GM21576 (cell line): ENCODE data around the gene FGFRL1.

Source experiments
- ATAC-seq: cut with Tn5 transposase; IDR thresholded peaks from one replicate; pipeline ENCODE4 v1.9.1; 2021; ENCODE audit warnings: mild to moderate bottlenecking, moderate library complexity; ENCODE audit not compliant: unreplicated experiment

The FGFRL1 gene

DNA sequence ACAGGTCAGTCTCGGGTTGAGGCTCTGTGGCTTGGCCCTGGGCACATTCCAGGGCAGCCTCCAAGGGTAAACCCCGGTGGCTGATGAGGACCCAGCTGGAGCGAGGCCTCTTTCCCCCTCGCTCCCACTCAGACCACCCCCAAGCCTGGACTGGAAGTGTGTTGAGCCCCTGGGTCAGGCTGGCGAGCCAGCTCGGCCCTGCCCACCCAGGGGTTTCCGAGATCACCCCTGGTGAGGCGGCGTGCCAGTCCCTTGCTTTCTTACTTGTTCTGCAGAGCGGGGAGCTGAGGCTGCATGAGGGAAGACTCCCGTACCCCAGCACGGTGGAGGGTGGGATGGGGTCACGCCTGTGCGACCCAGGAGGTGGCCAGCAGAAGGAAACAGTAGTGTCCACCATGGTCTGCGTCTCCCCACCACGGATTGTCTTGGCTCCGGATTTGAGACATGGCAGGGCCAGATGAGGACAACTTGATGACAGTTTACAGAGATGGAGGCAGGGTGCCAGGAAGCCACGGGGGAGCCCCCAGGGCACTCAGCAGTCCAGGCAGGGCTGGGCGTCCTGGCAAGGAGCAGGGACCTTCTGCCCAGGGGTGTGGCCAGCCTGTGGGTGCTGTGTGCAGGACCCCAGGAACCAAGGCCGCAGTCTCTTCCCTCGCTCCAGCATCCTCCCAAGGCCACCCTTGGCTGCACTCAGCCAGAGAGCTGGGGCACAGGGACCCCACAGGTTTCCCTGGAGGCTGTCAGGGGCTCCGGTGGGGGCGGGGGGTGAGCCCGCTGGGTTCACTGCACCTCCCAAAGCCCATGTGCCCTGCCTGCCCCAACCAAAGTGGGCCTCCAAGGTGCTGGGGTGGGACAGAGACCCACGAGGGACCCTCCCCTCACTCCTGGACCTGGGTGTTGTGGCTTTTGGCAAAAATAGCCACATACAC is 6.6 kb upstream of the FGFRL1 start:
- no peak for ATAC-seq

- no peak for ATAC-seq
Measured at GRCh38 chr4:1006856-1007255, 4.6 kb upstream of the FGFRL1 start.

- no peak for ATAC-seq
Measured at GRCh38 chr4:1008840-1009541, 2.4 kb upstream of the FGFRL1 start.

- peak; percentile 30 for ATAC-seq
Measured at GRCh38 chr4:1009542-1010394, 1.7 kb upstream of the FGFRL1 start.

DNA sequence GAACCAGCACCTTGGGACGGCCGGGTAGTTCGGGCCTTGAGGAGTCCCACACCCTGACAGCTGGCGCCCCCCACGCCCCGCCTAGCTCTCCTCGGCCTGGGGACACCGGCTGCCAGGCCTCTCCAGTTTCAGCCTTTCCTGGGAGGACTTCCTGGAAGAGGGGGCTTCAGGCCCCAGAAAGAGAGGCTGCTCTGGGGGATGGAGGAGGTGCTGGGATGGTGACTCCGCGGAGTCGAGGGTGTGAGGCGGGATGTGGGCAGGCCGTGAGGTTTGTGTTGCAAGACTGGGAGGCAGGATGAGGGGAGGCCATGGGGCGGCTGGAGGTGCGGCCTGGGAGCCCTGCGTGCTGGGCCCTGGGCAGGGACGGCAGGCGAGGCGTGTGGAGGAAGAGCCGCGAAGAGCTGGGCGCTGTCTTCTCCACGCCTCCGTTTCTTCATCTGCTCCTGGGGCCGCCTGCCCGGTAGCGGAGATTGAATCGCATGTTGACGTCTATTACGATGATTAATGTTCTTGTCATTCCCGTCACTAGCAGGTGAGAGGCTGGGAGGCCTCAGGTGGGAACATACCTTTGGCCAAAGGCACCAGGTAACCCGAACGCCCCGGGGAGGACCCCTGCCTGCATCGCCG is 918 bp upstream of the FGFRL1 start:
- no peak for ATAC-seq

- no peak for ATAC-seq
Measured at GRCh38 chr4:1011666-1012033, 224 bp downstream of the FGFRL1 start.

DNA sequence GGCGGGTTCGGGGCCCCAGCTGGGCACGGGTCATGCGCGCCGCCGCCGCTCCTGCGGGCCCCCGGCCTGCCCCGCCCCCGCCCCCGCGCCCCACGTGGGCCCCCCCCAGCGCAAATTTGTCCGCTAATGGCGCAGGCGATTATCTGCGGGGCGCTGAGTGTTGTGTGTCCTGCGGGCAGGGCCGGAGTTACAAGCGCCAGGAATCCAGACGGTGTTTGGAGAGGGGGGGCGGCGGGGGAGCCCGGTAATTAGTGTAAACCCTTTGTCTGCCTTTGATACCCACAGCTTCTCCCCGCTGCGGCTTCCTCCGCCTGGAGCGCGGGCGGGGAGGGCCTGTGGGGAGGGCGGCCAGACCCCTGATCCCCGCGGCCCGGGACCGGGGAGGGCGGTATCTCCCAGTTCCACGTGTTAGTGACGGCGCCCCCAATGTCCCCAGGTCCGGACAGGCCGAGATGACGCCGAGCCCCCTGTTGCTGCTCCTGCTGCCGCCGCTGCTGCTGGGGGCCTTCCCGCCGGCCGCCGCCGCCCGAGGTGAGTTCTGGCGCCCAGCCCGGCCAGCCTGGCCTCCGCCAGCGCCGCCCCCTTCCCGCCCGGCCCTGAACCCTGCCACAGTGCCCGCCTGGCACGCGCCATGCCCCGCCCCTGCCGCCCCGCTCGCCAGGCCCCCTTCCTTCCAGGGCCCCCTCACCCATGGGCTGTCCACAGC is 761 bp downstream of the FGFRL1 start:
- ATAC-seq, result no peak

GRCh38 chr4:1013225-1014073 is 2.0 kb downstream of the FGFRL1 start:
- no peak for ATAC-seq

DNA sequence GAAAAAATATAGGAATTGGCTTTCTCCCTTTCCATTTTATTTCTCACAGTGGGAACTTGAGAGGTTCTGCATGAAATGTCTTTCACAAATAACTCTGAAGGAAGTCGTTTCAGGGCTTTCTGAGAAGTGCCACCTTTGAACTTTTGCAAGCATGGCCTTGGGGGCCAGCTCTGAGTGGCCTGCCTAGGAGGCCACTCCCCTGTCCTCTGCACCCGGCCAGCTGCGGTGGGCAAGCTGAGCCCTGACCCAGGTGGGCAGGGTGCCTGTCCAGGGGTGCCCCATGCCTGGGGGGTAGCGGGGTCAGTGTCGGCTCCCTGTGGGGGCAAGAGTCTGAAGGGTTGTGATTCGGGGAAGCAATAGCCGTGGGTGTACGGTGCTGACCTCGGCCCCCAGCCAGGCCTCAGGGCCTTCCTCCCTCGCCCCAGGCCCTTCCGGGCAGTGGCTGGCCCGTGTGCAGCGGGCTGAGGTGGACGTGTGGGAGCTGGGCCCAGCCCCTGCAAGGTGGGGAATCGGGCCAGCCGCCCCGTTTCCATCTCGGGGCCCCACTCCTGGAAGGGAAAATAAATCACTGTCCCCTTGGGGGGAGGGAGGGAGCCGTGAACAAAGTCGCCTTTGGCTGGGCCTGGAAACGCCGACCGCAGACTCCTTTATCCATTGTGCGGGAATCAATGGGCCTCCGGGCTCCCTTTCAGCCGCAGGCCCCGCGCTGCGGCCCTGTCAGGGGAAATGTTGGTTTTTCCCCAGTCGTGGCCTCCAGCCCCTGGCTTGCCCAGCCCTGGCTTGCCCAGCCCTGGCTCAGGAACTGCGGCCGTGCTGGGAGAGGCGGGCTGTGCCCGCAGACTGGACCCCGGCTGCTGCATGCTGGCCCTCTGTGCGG is 3.1 kb downstream of the FGFRL1 start:
- no peak for ATAC-seq

- ATAC-seq, result no peak
Measured at GRCh38 chr4:1015179-1015578, 3.8 kb downstream of the FGFRL1 start.

GRCh38 chr4:1015746-1016145 is 4.3 kb downstream of the FGFRL1 start:
- no peak for ATAC-seq

- no peak for ATAC-seq
Measured at GRCh38 chr4:1017211-1017610, 5.8 kb downstream of the FGFRL1 start.

- no peak for ATAC-seq
Measured at GRCh38 chr4:1017706-1018105, 6.3 kb downstream of the FGFRL1 start.

DNA sequence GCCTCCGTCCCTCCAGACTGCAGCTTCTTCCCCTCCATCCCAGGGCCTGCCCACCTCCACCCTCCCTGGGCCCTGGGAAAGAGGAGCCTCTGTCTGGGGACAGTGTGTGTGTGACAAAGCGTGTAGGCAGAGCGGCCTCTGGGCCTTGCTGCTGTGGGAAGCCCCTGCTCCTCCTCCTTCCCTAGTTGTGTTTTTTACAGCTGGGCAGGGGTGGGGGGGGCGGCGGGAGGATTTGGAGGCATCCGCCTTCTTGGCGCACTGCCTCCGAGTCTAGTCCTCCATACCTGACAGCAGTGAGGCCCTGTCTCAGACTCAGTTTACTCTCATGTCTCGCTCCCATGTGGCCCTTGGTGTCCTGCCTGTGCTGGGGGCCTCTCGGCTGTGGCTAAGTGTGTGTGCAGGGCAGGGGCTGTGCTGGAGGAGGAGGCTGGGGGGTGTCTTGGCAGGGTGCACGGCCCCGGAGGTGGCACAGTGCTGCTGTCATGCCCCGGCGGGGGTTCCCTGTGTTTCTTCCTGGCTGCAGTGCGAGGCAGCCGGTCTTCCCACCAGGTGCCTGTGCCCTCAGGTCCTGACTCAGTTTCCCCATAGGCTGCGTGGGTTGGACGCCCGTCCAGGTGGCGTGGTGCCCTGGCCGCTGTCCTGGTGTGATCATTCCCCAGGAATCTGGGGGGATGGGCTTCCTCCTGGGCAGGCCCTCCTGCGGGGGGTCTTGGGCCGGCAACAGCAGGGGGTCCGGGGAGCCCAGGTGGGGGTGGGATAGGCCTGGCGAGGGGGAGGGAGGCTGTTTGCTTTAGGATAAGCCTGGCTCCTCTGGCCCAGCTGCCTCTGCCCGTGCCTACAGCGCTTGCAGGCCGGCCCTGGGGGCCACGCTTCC is 7.0 kb downstream of the FGFRL1 start:
- no peak for ATAC-seq

DNA sequence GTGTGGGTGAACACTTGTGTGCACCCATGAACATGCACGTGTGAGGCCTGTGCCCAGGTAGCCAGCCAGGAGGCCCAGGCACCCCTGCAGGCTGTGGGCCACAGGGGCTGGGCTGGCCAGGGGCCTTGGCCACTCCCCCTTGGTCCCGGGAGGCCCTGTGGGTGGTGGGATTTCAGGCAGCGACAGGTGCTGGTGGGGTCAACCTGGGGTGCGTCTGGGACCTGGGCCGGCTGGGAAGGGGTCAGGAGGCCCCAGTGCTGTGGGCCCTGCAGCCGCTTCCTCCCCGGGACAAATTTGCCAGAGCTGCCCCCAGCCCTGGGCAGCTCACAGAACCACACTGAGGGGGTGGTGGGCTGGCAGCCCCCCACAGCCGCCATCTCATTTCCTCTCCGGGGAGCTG is 7.9 kb downstream of the FGFRL1 start:
- no peak for ATAC-seq

DNA sequence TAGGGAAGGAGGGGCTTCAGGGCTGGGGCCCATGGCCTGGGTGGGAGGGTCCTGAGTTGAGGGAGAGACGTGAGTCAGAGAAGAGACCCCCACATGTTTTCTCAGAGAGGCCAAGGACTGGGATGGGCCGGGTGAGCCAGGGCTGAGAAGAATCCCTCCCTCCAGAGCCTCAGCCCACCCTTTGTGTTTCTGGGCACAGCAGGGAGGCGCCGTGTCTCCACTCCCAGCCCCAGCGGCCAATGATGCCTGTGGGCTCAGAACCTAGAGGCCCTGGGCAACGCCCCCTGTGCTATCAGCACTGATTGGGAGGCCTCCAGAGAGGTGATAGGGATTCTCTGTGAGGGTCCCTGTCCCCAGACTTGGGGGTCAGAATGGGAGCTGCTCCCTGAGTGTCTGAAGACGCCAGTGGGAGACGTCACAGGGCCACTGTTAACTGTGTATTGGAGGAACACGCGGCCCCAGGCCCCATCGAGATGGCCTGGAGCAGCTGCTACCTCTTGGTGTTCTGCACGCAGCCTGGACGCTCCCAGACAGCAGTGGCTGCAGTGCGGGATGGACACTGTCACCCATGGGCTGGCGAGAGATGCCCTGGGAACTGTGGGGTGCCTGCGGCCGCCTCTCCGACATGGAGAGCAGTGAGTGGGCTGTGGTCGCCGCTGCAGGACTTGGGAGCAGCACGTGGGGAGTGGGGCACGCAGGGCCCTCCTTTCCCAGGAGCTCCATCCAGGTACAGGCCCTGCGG is 8.5 kb downstream of the FGFRL1 start:
- ATAC-seq, result no peak
